ENCODE data around the gene OASL. TPM values are rescaled to one million over a fixed set of nuclear protein-coding genes. Genes with fewer than 3 reads are reported as not detected.

OASL gene

GRCh38 chr12:120971299-120972180, 67.5 kb downstream of the OASL start:
- Histone ChIP-seq H3K4ac (ENCODE audit: low read length) (no peak overlapping the region), H2BK15ac (ENCODE audit: low read length) (no peak overlapping the region), H3K27ac (replicated peaks; ENCODE audit: low read length) (no peak overlapping the region), H3K4me3 (ENCODE audit: low read length in 2 of 2) (no peak overlapping the region), H3K9me3 (replicated peaks in 1 of 2; ENCODE audit: control insufficient read depth in 2 of 2, insufficient read depth in 1 of 2, low read depth in 1 of 2, low read length in 2 of 2) (no peaks in the 10 kb centered on the region), H2BK12ac (ENCODE audit: low read length) (no peak overlapping the region), H3K23ac (ENCODE audit: low read depth, low read length, poor library complexity) (no peak overlapping the region), H4K91ac (ENCODE audit: low read depth, low read length, poor library complexity) (no peak overlapping the region), H3K27me3 (ENCODE audit: control insufficient read depth in 3 of 3, insufficient read depth in 3 of 3, low read depth in 1 of 3, low read length in 3 of 3) (peaks cover 0 to 4% (median 0%) of the 10 kb centered on the region in 3 experiments), H2AFZ (ENCODE audit: low read length) (no peak overlapping the region), H3K14ac (ENCODE audit: low read length) (no peak overlapping the region), H3K9ac (ENCODE audit: low read depth, low read length, poor library complexity) (no peak overlapping the region), H3K18ac (ENCODE audit: low read length) (no peak overlapping the region), H4K8ac (ENCODE audit: low read depth, low read length) (no peak overlapping the region), H3K36me3 (replicated peaks in 1 of 2; ENCODE audit: control insufficient read depth in 2 of 2, insufficient read depth in 2 of 2, low read length in 2 of 2) (no peaks in the 10 kb centered on the region), H2BK120ac (ENCODE audit: low read depth, low read length) (no peak overlapping the region), H3K4me1 (ENCODE audit: control insufficient read depth in 2 of 2, insufficient read depth in 1 of 2, low read depth in 1 of 2, low read length in 2 of 2) (peaks cover 5 to 8% of the 10 kb centered on the region in 2 donors), H2BK5ac (ENCODE audit: low read length) (no peak overlapping the region), H3K79me1 (ENCODE audit: low read depth, low read length) (no peaks in the 10 kb centered on the region), H2AK5ac (ENCODE audit: low read depth, low read length) (no peak overlapping the region), H3K4me2 (ENCODE audit: insufficient read depth, low read length, poor library complexity, severe bottlenecking) (no peak overlapping the region)
- peak; percentile 29 for DNase-seq (ENCODE audit: low spot score)
- WGBS, 2 donors (ENCODE audit: extremely low coverage in 2 of 2, insufficient read length in 2 of 2, insufficient replicate concordance in 1 of 2) = no CpG with 5 or more reads among the region's 13 CpGs

- no peak overlapping the region for H2BK15ac ChIP-seq (ENCODE audit: low read length)
- no peaks in the 10 kb centered on the region for H3K9me3 ChIP-seq (replicated peaks in 1 of 2; ENCODE audit: control insufficient read depth in 2 of 2, insufficient read depth in 1 of 2, low read depth in 1 of 2, low read length in 2 of 2)
- H3K36me3 ChIP-seq (replicated peaks in 1 of 2; ENCODE audit: control insufficient read depth in 2 of 2, insufficient read depth in 2 of 2, low read length in 2 of 2) = no peaks in the 10 kb centered on the region
- H2BK120ac ChIP-seq (ENCODE audit: low read depth, low read length) = no peak overlapping the region
- no peak overlapping the region for H3K14ac ChIP-seq (ENCODE audit: low read length)
- H2AFZ ChIP-seq (ENCODE audit: low read length) = no peak overlapping the region
- no peak overlapping the region for H4K91ac ChIP-seq (ENCODE audit: low read depth, low read length, poor library complexity)
- H2BK5ac ChIP-seq (ENCODE audit: low read length) = no peak overlapping the region
- H3K4me1 ChIP-seq (ENCODE audit: control insufficient read depth in 2 of 2, insufficient read depth in 1 of 2, low read depth in 1 of 2, low read length in 2 of 2) = peaks cover 5 to 8% of the 10 kb centered on the region in 2 donors
- H3K9ac ChIP-seq (ENCODE audit: low read depth, low read length, poor library complexity) = no peak overlapping the region
- WGBS, 2 donors (ENCODE audit: extremely low coverage in 2 of 2, insufficient read length in 2 of 2, insufficient replicate concordance in 1 of 2) = no CpG with 5 or more reads among the region's 3 CpGs
- H3K27me3 ChIP-seq (ENCODE audit: control insufficient read depth in 3 of 3, insufficient read depth in 3 of 3, low read depth in 1 of 3, low read length in 3 of 3) = peaks cover 0 to 4% (median 0%) of the 10 kb centered on the region in 3 experiments
- H3K79me1 ChIP-seq (ENCODE audit: low read depth, low read length) = no peaks in the 10 kb centered on the region
- no peak overlapping the region for H4K8ac ChIP-seq (ENCODE audit: low read depth, low read length)
- H3K4me3 ChIP-seq (ENCODE audit: low read length in 2 of 2) = no peak overlapping the region
- H3K4me2 ChIP-seq (ENCODE audit: insufficient read depth, low read length, poor library complexity, severe bottlenecking) = no peak overlapping the region
- H3K4ac ChIP-seq (ENCODE audit: low read length) = no peak overlapping the region
- H3K23ac ChIP-seq (ENCODE audit: low read depth, low read length, poor library complexity) = no peak overlapping the region
- no peak overlapping the region for H2AK5ac ChIP-seq (ENCODE audit: low read depth, low read length)
- no peak overlapping the region for H2BK12ac ChIP-seq (ENCODE audit: low read length)
- no peak for DNase-seq (ENCODE audit: low spot score)
- H3K27ac ChIP-seq (replicated peaks; ENCODE audit: low read length) = no peak overlapping the region
- H3K18ac ChIP-seq (ENCODE audit: low read length) = no peak overlapping the region
Measured at GRCh38 chr12:120970310-120970709, 68.7 kb downstream of the OASL start.

Small RNAs within 50 kb of the gene (small RNA-seq; reads per million reads assigned to genes)
- gene AC079602.2 (ENCODE audit: insufficient read depth) = not detected

All from neuronal stem cell (in vitro differentiated cells).